Activated T-cell treated with anti-CD3 and anti-CD28 coated beads for 48 hours (primary cell): ENCODE data around the gene FAF1.
"Not testable (repeated sequence)": the region's sequence is repeated elsewhere in the genome, so short reads cannot be mapped to it uniquely, and the experiment has no call there.

Experiments used
- DNase-seq: peaks from one replicate; pipeline ENCODE4 v3.0.0-alpha.2; 2020; ENCODE audit warnings: low read depth

The FAF1 gene

DNA sequence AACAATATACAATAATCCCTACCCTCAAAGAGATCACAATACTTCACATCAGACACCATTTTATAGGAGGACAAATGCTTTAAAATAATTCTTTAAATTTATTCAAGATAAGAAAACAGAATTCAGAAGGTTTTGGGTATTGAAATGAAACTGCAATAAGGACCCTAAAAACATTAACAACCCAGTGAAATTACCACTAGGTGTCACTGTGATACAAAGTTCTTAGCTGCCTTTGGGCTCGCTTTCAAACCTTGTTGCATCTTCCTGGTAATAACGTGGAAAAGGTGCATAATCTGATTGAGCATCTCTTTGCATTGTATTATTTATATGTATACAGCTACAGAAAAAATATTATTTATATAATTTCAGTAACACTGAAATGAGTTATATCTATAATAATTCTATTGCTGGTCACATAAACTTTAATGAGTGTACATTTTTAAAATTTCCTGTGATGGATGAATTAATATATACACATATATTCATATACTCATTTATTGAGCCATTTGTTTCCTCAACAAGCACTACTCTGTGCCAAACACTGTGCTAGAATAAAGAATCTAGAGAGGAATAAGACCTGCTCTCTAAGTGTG lies 185.2 kb downstream of the FAF1 start:
- DNase-seq = no peak

DNA sequence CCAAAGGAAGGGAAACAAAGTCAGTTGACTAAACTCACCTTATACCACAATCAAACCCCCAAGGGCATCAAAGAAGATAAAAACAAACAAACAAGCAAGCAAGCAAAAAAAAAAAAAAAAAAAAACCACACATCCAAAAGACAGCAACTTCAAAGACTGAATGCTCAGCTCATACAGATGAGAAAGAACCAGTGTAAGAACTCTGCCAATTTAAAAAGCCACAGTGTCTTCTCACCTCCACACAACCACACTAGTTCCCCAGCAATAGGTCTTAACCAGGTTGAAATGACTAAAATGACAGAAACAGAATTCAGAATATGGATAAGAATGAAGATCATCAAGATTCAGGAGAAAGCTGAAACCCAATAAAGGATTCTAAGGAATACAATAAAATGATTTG lies 193.4 kb downstream of the FAF1 start:
- DNase-seq = no peak

DNA sequence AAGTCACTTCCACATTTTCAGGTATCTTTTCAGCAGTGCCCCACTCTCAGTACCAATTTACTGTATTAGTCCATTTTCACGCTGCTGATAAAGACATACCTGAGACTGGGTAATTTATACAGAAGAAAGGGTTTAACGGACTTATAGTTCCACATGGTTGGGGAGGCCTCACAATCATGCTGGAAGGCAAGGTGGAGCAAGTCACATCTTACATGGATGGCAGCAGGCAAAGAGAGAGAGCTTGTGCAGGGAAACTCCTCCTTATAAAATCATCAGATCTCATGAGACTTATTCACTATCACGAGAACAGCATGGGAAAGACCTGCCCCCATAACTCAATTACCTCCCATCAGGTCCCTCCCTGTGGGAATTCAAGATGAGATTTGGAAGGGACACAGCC lies 203.5 kb downstream of the FAF1 start:
- DNase-seq = not testable (repeated sequence)

DNA sequence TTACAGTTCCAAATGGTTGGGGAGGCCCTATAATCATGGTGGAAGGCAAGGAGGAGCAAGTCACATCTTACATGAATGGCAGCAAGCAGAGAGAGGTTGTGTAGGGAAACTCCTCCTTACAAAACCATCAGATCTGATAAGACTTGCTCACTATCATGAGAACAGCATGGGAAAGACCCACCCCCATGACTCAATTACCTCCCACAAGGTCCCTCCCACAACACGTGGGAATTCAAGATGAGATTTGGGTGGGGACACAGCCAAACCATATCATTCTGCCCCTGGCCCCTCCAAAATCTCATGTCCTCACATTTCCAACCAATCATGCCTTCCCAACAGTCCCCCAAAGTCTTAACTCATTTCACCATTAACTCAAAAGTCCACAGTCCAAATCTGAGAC lies 205.3 kb downstream of the FAF1 start:
- DNase-seq = not testable (repeated sequence)

DNA sequence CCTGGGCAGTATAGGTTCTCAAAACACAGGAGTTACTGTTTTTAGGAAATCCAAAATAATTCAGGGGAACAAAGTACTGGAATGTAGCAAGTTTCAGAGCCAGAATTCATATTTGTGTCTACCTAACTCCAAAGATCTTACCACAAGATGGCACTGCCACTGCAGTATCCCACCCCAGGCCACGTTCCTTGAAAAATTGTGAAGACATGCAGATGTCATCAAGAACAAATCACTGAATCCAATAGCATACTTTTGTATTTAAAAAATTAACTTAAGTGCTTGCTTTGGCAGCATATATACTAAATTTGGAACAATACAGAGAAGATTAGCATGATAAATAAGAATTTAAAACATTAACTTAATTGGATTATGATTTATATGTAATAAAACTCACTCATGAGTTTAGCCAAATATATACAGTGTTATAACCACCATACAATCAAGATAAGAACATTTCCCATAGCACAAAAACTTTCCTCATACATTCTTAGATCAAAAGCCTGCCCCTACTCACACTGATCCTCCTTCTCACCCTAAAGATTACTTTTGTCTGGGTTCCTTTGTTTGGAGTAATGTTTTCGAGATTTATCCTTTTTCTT lies 209.9 kb downstream of the FAF1 start:
- DNase-seq = no peak

DNA sequence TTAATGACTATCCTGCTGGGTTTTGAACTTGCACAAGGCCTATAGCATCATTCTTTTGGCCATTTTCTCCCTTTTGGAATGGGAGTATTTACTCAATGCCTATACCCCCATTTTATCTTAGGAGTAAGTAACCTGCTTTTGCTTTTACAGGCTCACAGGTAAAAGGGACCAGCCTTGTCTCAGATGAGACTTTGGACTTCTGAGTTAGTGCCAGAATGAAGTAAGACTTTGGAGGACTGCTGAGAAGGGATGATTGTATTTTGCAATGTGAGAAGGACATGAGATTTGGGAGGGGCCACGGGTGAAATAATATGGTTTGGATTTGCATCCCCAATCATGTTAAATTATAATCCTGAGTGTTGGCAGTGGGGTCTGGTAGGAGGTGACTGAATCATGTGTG lies 212.7 kb downstream of the FAF1 start:
- DNase-seq = no peak

DNA sequence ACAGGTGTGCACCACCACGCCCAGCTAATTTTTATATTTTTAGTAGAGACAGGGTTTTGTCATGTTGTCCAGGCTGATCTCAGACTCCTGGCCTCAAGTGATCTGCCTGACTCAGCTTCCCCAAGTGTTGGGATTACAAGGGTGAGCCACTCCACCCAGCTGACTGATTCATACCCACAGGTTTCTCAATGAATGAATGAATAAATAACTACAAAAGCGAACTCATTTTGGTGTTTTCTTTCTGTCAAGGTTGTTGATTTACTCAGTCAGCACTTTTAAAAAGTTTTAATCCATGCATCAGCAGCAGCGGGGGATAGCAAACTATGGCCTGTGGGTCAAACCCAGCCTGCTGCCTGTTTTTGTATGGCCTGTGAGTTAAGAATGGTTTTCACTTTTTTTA lies 217.5 kb downstream of the FAF1 start:
- DNase-seq = no peak

DNA sequence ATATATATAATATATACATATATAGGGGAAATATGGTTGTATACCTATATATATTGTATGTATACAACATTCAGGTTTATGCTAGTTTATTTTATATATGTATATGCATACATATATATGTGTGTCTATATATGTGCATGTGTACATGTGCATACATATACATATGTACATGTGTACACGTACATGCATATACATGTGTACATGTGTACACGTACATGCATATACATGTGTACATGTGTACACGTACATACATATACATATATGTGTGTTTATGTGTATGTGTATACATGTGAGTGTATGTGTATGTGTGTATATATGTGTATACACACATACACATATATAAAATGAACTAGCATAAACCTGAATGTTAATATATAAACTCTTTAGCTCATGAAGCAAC lies 220.9 kb downstream of the FAF1 start:
- no peak for DNase-seq

DNA sequence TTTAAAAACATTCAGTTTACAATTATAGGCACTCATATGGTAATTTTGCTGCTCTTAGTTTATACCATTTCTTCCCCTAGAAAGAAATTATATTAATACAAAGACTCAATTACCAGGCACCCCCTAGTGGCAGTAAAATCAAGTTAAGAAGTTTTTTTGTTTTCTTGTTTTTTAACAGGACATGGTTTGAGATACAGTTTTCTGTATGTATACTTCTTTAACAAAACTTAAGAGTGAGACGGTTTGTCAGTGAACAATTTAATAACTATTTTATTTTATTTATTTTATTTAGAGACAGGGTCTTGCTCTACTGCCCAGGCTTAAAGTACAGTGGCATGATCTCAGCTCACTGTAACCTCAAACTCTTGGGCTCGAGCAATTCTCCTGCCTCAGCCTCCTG lies 224.6 kb downstream of the FAF1 start:
- no peak for DNase-seq

DNA sequence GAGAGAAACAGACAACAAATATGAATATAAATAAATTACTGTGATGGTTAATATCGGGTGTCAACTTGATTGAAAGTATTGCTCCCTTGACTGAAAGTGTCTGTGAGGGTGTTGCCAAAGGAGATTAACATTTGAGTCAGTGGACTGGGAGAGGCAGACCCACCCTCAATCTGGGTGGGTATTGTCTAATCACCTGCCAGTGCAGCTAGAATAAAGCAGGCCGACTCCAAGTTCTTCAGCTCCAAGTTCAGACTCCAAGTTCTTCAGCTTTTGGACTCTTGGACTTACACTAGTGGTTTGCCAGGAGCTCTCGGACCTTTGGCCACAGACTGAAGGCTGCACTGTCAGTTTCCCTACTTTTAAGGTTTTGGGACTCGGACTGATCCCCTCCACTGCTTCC lies 232.5 kb downstream of the FAF1 start:
- not testable (repeated sequence) for DNase-seq

DNA sequence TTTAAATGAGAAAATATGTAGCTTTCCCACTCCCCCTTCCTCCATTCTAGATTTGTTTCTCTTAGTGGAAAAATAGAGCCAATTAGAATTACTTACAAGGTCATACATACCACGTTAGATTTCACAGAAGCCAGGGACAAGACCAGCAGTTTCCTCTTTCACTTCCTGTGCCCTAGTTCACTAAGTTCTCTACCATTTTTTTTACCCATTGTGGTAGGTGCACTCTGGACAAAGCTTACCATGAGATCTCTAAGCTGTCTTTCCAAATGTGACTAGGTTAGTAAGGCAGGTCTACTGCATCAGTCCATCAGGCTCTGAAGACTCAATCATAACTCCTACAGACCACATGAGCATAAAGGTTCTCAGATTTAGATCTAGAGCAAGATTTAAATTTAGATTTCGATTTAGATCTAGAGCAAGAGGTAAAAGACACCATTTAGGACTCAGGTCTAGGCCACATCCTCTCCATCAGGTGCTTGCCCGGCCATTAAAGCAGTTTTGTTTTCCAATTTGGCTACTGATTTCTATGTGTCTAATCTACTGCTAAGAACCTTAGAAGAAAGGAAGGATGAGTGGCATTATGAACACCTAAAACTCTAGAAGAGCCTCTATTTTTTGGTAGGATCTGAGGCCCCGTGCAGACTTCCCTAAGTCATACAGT lies 235.3 kb downstream of the FAF1 start:
- no peak for DNase-seq

DNA sequence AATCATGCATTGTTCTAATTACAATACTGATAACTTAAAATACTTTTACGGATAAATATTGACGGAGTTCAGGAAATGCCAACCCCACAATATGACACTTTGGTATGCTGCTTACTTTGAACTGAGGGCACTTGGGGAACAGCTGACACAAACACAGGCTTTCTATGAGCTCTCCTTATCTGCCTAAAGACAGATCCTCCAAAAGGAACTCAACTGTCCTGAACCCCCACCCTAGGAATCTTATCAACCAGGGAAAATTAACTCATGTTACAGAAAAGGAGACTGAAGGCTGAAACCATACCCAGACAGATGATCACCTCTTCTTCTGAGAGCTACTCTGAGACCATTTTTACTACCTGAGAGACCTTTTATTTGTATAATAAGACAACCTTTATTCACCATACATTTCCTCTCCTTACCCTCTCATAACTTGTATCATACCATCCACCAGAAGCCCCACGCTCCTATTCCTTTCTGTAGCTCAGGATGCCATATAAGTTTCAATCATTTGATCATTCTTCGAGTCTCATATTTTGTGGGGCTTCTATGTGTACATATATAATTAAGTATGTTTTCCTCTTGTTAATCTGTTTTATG lies 239.5 kb downstream of the FAF1 start:
- no peak for DNase-seq

DNA sequence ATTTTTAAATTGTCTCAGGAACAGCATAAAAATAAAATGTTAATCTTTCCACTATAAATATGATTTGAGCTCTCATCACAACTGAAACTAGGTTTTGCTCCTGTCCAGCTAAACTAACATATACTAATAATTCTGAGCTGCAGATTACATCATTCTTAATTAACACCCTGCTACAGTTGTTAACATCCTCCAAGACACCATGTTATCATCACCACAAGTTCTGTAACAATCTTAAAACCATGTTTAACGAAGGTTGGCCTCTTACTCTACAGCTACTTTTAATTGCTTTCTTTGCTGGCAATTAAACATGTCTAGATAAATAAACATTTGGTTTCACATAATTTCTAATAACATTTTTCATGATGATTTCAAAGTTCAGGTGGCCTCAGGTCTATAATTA lies 240.9 kb downstream of the FAF1 start:
- DNase-seq = no peak

DNA sequence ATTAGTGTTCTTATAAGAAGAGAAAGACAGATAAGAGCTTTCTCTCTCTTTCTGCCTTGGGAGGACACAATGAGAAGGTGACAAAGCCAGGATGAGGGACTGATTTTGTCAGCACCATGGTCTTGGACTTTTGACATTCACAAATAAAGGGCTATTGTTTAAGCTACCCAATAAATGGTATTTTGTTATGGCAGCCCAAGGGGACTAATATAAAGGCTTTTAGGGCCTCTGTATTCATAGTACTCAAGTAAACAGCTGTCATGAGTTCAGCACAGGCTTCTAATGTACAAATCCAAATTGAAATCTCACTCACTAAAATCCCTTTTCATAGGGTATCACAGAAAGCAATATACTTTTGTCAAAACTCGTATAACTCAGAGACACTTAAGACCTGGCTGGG lies 242.7 kb downstream of the FAF1 start:
- no peak for DNase-seq

DNA sequence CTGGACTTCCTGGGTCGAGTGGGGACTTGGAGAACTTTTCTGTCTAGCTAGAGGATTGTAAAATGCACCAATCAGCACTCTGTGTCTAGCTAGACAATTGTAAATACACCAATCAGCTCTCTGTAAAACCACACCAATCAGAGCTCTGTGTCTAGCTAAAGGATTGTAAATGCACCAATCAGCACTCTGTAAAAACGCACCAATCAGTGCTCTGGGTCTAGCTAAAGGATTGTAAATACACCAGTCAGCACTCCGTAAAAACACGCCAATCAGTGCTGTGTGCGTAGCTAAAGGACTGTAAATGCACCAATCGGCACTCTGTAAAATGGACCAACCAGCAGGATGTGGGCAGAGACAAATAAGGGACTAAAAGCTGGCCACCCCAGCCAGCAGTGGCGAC lies 243.6 kb downstream of the FAF1 start:
- not testable (repeated sequence) for DNase-seq

DNA sequence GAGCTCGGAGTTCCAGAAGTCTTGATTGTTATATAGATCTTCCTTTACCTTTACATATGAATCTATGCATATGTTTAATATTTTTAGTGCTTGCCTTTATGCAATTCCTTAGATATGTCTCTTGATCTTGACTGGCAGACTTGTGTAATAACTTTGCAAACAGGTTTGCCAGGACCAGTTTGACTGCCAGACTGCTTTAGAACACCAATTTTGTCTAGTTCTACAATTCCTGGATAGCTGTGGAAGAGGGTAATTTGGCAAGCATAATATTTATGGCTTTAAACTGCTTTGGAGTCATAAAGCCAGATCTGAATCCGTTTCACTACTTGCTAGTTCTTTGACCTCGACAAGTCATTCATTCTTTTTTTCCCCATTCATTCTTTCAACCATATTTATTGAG lies 250.0 kb downstream of the FAF1 start:
- DNase-seq = no peak

DNA sequence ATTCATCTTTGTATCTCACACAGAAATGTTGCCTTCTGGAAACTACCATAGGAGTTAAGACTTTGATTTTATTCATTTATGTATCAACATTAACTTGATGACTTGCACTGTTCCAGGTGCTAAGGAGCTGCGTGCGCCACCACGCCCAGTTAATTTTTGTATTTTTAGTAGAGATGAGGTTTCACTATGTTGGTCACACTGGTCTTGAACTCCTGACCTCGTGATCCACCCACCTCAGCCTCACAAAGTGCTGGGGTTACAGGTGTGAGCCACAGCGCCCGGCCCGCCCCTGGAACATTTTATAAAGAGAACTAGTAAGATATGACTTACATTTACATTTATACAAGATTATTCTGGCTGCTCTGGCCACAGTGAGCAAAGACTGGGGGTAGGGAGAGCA lies 252.2 kb downstream of the FAF1 start:
- no peak for DNase-seq

DNA sequence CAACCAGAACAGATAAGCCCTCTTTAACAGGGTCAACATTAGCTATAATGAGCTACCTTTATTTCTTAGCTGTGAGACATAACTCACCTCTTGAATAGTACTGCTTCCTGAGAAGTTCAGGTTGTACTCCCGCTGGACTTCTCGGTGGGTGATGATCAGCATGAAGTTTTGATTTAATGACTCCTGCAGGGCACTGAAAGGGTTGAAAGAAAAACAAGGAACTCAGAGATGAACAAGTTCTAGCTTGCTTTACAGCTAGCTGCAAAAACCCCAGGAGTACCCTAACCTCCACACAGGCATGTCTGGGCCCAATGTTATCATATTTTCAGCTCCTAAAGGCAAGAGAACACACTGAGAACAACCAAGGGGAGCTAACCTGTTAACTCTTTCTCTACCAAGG lies 254.4 kb downstream of the FAF1 start:
- DNase-seq = no peak

DNA sequence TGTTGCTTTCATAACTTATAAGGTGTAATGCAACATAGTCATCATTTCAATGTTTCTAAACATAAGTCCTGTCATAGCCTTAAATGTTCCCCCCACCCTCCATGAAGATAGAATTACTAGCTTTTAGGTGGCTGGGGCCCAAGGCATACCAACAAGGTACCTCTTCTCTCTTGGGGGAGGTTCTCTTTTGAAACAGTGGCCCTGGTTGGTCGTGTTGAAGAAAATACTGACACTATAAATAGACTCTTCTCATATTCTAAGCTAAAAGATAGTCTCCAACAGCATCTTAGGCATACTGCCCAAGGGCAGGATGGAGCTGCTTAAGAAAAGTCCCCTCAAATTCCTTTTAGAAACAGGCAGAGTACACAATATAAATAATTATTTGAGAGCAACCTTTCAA lies 255.0 kb downstream of the FAF1 start:
- no peak for DNase-seq

DNA sequence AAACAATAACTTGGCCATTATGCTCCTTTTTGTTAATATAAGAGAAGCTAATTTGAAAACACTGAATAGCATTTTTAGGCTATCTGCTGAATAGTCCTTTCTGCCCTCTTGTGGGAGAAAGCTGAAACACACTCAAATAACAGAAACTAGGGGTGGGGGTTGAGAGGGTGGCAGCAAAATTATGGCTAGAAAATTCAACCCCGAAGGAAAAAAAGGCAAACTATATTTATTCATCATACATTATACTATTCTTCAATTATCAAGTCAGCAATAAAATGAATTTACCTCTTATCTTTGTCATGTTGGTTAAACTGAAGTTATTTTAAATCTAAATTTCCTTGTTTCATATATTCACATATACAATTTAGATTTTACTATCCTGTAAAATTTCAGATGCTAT lies 255.9 kb downstream of the FAF1 start:
- DNase-seq = no peak

DNA sequence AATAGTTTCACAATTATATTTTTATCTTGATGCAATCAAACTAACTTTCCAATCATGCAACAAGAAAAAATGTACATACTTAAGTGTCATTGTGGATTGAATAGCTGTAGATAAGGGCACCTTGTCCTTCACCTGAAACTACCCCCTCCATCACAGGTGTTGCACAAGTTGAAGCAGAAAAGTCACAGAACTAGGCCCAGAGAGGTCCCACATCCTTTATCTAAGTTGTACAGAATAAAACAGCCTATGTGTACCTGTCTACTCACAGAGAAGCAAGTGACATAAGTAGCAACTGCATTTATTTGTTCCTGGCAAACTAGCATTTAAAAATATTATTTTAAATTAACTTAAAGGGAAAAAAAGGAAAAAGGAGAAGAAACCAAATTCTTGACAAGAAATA lies 256.8 kb downstream of the FAF1 start:
- no peak for DNase-seq

DNA sequence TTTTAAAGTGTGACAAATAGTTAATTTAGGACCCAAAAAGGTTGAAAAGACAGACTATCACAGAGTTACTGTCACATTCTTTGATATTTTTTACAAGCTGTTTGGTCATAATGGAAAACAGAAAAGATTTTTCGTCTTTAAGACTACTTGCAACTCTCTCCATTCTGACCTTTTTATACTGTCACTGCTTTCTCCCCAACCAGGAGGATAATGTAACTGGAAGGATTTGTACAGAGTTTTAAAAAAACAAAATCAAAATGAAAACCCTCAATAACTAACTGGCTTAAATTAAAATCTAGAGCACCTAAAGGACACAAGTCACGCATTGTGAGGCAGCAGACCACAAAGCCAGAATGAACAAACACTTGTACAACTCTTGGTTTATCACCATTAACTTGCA lies 257.7 kb downstream of the FAF1 start:
- no peak for DNase-seq

DNA sequence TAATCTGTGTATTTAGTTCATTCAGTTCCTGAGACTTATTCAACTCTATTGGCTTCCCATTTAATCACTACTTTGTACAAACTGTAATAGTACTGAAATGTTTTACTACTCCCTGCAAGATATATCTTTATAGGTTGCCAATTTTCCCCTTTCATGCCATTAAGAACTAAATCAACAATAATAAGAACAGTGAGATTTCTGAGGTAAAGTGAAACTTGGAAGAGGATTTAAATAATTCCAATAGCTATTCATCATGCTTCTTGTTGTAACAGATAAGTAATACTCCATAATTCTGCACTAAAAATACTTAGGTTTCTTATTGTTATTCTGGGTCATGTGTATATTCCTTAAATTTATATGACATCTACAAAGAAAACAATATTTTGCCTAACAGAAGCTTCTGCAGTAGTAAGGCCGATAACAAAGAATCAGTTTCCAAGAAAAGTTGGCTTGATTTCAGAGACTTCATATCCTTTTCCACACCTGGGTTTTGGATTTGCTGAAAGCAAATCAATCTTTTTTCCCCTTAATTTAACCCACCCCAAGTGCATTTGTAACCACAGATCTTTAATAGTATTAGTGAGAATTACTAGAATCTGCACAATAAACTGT lies 258.3 kb downstream of the FAF1 start:
- DNase-seq = no peak
